ENCODE results near the gene KCNJ18. TPM values are rescaled to one million over a fixed set of nuclear protein-coding genes. Genes with fewer than 3 reads are reported as not detected.
"Not testable (repeated sequence)": the region's sequence is repeated elsewhere in the genome, so short reads cannot be mapped to it uniquely, and the experiment has no call there.

KCNJ18 gene
- not detected in 2 replicates for total RNA-seq (2011; cell fraction: chromatin; rRNA removed; ENCODE audit: low replicate concordance)
- total RNA-seq (2011; cell fraction: nucleolus; rRNA removed): not detected in 2 replicates
- total RNA-seq (2011; cell fraction: nucleoplasm; rRNA removed): not detected in 2 replicates
- total RNA-seq (2014; rRNA removed) (not detected in 2 replicates), total RNA-seq (2014; rRNA removed; fragmentation: Illumina TruSeq; extraction: Trizol) (not detected in 2 replicates), total RNA-seq (2015; rRNA removed; fragmentation: Illumina TruSeq; extraction: Trizol) (not detected in 2 replicates), total RNA-seq (2021) (not detected in 2 replicates), polyA plus RNA-seq (2011; rRNA removed) (not detected in 2 replicates), polyA plus RNA-seq (2014; fragmentation: Illumina TruSeq; extraction: Trizol) (not detected in 2 replicates), polyA plus RNA-seq (2014; fragmentation: Nextera tagmentation; extraction: Ambion mirVana) (not detected), polyA plus RNA-seq (2014; rRNA removed) (not detected in 2 replicates), polyA minus RNA-seq (2011; rRNA and poly(A)+ RNA removed) (not detected in 2 replicates), Bru-seq, nascent RNA (percentile 12 among the genes with signal in this experiment), BruChase-seq, experiment 1, labeled RNA remaining after a 2-hour chase (percentile 14 among the genes with signal in this experiment), BruChase-seq, experiment 2, labeled RNA remaining after a 6-hour chase (percentile 21 among the genes with signal in this experiment)
- not detected in 2 replicates for polyA plus RNA-seq (2011; cell fraction: cytosol; rRNA removed)
- polyA plus RNA-seq (2011; cell fraction: nucleus; rRNA removed): not detected in 2 replicates
- polyA plus RNA-seq (2012): 0.03 and 0.06 TPM in 2 replicates
- polyA minus RNA-seq (2011; cell fraction: cytosol; rRNA and poly(A)+ RNA removed): not detected in 2 replicates
- not detected in 2 replicates for polyA minus RNA-seq (2011; cell fraction: nucleus; rRNA and poly(A)+ RNA removed)
- long read RNA-seq, experiment 1: 0 reads
- long read RNA-seq, experiment 2: 0 reads
- long read RNA-seq, experiment 3: 0 reads

GRCh38 chr17:21691883-21692703 is at the start of gene KCNJ18:
TSS of gene KCNJ18 (plus strand) at chr17:21692523. CDS start at chr17:21702787, 10,264 bp downstream.
- H3K27me3 ChIP-seq (ENCODE audit: control insufficient read depth in 2 of 2, insufficient read depth in 2 of 2, low read length in 2 of 2); in situ Hi-C loops (cut with MboI); POLR2A ChIA-PET; FAIRE-seq; CTCF ChIA-PET (ENCODE audit: low intra/inter-chr PET ratio); intact Hi-C loops (cut with micrococcal nuclease); BruUV-seq (replicated peaks); H3K4me2 ChIP-seq (ENCODE audit: insufficient read depth, low read length); H3K9ac ChIP-seq (ENCODE audit: insufficient read depth in 1 of 2, low read depth in 2 of 2, low read length in 2 of 2); H3K4me1 ChIP-seq (replicated peaks in 1 of 2; ENCODE audit: control insufficient read depth in 2 of 2, insufficient read depth in 2 of 2, low read length in 2 of 2); H3K9me1 ChIP-seq (ENCODE audit: control insufficient read depth, insufficient read depth, low read length); H3K4me3 ChIP-seq; H4K20me1 ChIP-seq (replicated peaks; ENCODE audit: control insufficient read depth, insufficient read depth, low read length); H3K79me2 ChIP-seq (ENCODE audit: control insufficient read depth, insufficient read depth, low read length); H3K27ac ChIP-seq (ENCODE audit: extremely low read depth, low read depth, low read length); DNase-seq (ENCODE audit: extremely low read depth in 1 of 4, low spot score in 3 of 4); H3K36me3 ChIP-seq (ENCODE audit: control insufficient read depth, insufficient read depth, low read length); H3K9me3 ChIP-seq (replicated peaks; ENCODE audit: control insufficient read depth, insufficient read depth, low read depth, low read length); H2AFZ ChIP-seq (ENCODE audit: low read depth, low read length): not testable (repeated sequence)
- WGBS (ENCODE audit: insufficient coverage, low coverage, missing lambda C conversion rate): 2% methylated on average over 7 of the region's 18 CpGs
- TF ChIP-seq CTCF (IDR thresholded peaks at IDR 0.05 in 2 of 3, conservative IDR thresholded peaks at IDR 0.05 in 1 of 3; ENCODE audit: insufficient read depth in 2 of 3, low read depth in 1 of 3, low read length in 3 of 3): peak in 1 of 3 experiments; percentile 16; a peak in 1 of 6 replicates
- ATAC-seq: peak; percentile 70

GRCh38 chr17:21648125-21648524 is 44.2 kb upstream of the KCNJ18 start:
- H3K9ac ChIP-seq (ENCODE audit: insufficient read depth in 1 of 2, low read depth in 2 of 2, low read length in 2 of 2); in situ Hi-C loops (cut with MboI); H3K4me1 ChIP-seq (replicated peaks in 1 of 2; ENCODE audit: control insufficient read depth in 2 of 2, insufficient read depth in 2 of 2, low read length in 2 of 2); H3K79me2 ChIP-seq (ENCODE audit: control insufficient read depth, insufficient read depth, low read length); H3K36me3 ChIP-seq (ENCODE audit: control insufficient read depth, insufficient read depth, low read length); H4K20me1 ChIP-seq (replicated peaks; ENCODE audit: control insufficient read depth, insufficient read depth, low read length); FAIRE-seq; H3K4me2 ChIP-seq (ENCODE audit: insufficient read depth, low read length); DNase-seq (ENCODE audit: extremely low read depth in 1 of 4, low spot score in 3 of 4); H3K4me3 ChIP-seq; BruUV-seq (replicated peaks); H3K27ac ChIP-seq (ENCODE audit: extremely low read depth, low read depth, low read length); intact Hi-C loops (cut with micrococcal nuclease); H3K27me3 ChIP-seq (ENCODE audit: control insufficient read depth in 2 of 2, insufficient read depth in 2 of 2, low read length in 2 of 2); ATAC-seq; CTCF ChIA-PET (ENCODE audit: low intra/inter-chr PET ratio); H3K9me3 ChIP-seq (replicated peaks; ENCODE audit: control insufficient read depth, insufficient read depth, low read depth, low read length); H3K9me1 ChIP-seq (ENCODE audit: control insufficient read depth, insufficient read depth, low read length); H2AFZ ChIP-seq (ENCODE audit: low read depth, low read length): not testable (repeated sequence)
- WGBS (ENCODE audit: insufficient coverage, low coverage, missing lambda C conversion rate): 16% methylated on average over 3 of the region's 6 CpGs
- POLR2A ChIA-PET: interaction anchor here (0.6 kb wide), 1 partner anchor 375 kb away, joined by 3 read pairs; no protein-coding TSS in a partner anchor

- not testable (repeated sequence) for BruUV-seq (replicated peaks)
These were observed 42.3 kb upstream of the KCNJ18 start for GRCh38 chr17:21650043-21650442.

More at GRCh38 chr17:21650043-21650442, 42.3 kb upstream of the KCNJ18 start:
- H3K27ac ChIP-seq (ENCODE audit: extremely low read depth, low read depth, low read length); CTCF ChIA-PET (ENCODE audit: low intra/inter-chr PET ratio); H3K36me3 ChIP-seq (ENCODE audit: control insufficient read depth, insufficient read depth, low read length); H3K4me2 ChIP-seq (ENCODE audit: insufficient read depth, low read length); H3K4me1 ChIP-seq (replicated peaks in 1 of 2; ENCODE audit: control insufficient read depth in 2 of 2, insufficient read depth in 2 of 2, low read length in 2 of 2); DNase-seq (ENCODE audit: extremely low read depth in 1 of 4, low spot score in 3 of 4); H3K4me3 ChIP-seq; H4K20me1 ChIP-seq (replicated peaks; ENCODE audit: control insufficient read depth, insufficient read depth, low read length); POLR2A ChIA-PET; intact Hi-C loops (cut with micrococcal nuclease); H3K9me3 ChIP-seq (replicated peaks; ENCODE audit: control insufficient read depth, insufficient read depth, low read depth, low read length); H3K9me1 ChIP-seq (ENCODE audit: control insufficient read depth, insufficient read depth, low read length); H3K27me3 ChIP-seq (ENCODE audit: control insufficient read depth in 2 of 2, insufficient read depth in 2 of 2, low read length in 2 of 2); H3K9ac ChIP-seq (ENCODE audit: insufficient read depth in 1 of 2, low read depth in 2 of 2, low read length in 2 of 2); H3K79me2 ChIP-seq (ENCODE audit: control insufficient read depth, insufficient read depth, low read length); H2AFZ ChIP-seq (ENCODE audit: low read depth, low read length); FAIRE-seq; in situ Hi-C loops (cut with MboI); ATAC-seq: not testable (repeated sequence)
- 0% methylated on average over 1 of the region's 1 CpG for WGBS (ENCODE audit: insufficient coverage, low coverage, missing lambda C conversion rate)

All from K562 (cell line).